Retina (tissue), 1 donor: ENCODE results near the gene DENND1A.
A peak's percentile ranks its signal among the peaks of the same experiment; 100 is the strongest.
"Not testable (repeated sequence)": the region's sequence is repeated elsewhere in the genome, so short reads cannot be mapped to it uniquely, and the experiment has no call there.

Source experiments
- DNase-seq: peaks from one replicate; pipeline ENCODE4 v3.0.0-alpha.2; 2016

Gene DENND1A

GRCh38 chr9:123344192-123344949, 585.6 kb downstream of the DENND1A start:
- DNase-seq: peak; percentile 4

GRCh38 chr9:123343443-123344191, 586.3 kb downstream of the DENND1A start:
- DNase-seq: peak; percentile 9

GRCh38 chr9:123342247-123342646, 587.7 kb downstream of the DENND1A start:
- no peak for DNase-seq

- peak; percentile 9 for DNase-seq
Measured at GRCh38 chr9:123341816-123342215, 588.1 kb downstream of the DENND1A start.

- DNase-seq: peak; percentile 7
Measured at GRCh38 chr9:123339666-123340510, 590.0 kb downstream of the DENND1A start.

- DNase-seq: no peak
Measured at GRCh38 chr9:123338710-123339665, 590.9 kb downstream of the DENND1A start.

GRCh38 chr9:123337971-123338370, 592.0 kb downstream of the DENND1A start:
- no peak for DNase-seq

- DNase-seq: no peak
Measured at GRCh38 chr9:123336959-123337358, 593.0 kb downstream of the DENND1A start.

GRCh38 chr9:123336449-123336848, 593.5 kb downstream of the DENND1A start:
- DNase-seq: no peak

- no peak for DNase-seq
Measured at GRCh38 chr9:123335986-123336329, 594.0 kb downstream of the DENND1A start.

- DNase-seq: peak; percentile 54
Measured at GRCh38 chr9:123335193-123335985, 594.5 kb downstream of the DENND1A start.

- no peak for DNase-seq
Measured at GRCh38 chr9:123334639-123335038, 595.3 kb downstream of the DENND1A start.

GRCh38 chr9:123333058-123333669, 596.8 kb downstream of the DENND1A start:
- not testable (repeated sequence) for DNase-seq

- no peak for DNase-seq
Measured at GRCh38 chr9:123331346-123332060, 598.4 kb downstream of the DENND1A start.
